C4-2B (cell line): Measurements from ENCODE around the gene TMEM106C.

Experiments used
- CTCF ChIP-seq: fragments of 450-650 bp; conservative IDR thresholded peaks from 2 replicates; pipeline ENCODE4 v1.5.1; 2017; ENCODE audit warnings: mild to moderate bottlenecking
- ZFX ChIP-seq: fragments of 450-650 bp; IDR thresholded peaks from 2 replicates; pipeline ENCODE4 v1.6.1; 2017

GRCh38 chr12:48002414-48002730, 39.0 kb downstream of the TMEM106C start:
- TF ChIP-seq CTCF (no peak), ZFX (no peak)
